GM12878 (cell line): ENCODE data around the gene HMHB1. TPM values are rescaled to one million over a fixed set of nuclear protein-coding genes. Genes with fewer than 3 reads are reported as not detected.

ENCODE experiments used
- ATAC-seq: fragments of 200-7000 bp; cut with Tn5 transposase; 3 replicates; pipeline ENCODE4 v1.9.1; 2020; ENCODE audit warnings: mild to moderate bottlenecking, moderate library complexity
- BruUV-seq: library from RNA; stranded (reverse); fragments of 400-500 nt; replicated peaks from 2 replicates; lab custom pipeline; 2021; lab: Mats Ljungman, UMichigan
- CTCF ChIA-PET: fragments of 300-600 bp; sonication (Branson Sonifier 250); formaldehyde crosslinking; extraction: SDS; loops from one replicate; lab custom pipeline; 2021; ENCODE audit warnings: inconsistent platforms; lab: Yijun Ruan, JAX
- POLR2A ChIA-PET: fragments of 350-600 bp; formaldehyde crosslinking; extraction: SDS; loops from one replicate; lab custom pipeline; 2021; ENCODE audit warnings: inconsistent platforms; lab: Charles Lee
- RAD21 ChIA-PET: fragments of 300-600 bp; sonication (Branson Sonifier 250); formaldehyde crosslinking; loops from one replicate; lab custom pipeline; 2023; ENCODE audit warnings: antibody characterized with exemption; ENCODE audit not compliant: unreplicated experiment; lab: Charles Lee
- SMC1A ChIA-PET: fragments of 300-600 bp; sonication (Branson Sonifier 250); formaldehyde crosslinking; loops from one replicate; lab custom pipeline; 2023; ENCODE audit not compliant: unreplicated experiment, uncharacterized antibody; lab: Charles Lee
- DNase-seq: peaks from one replicate; pipeline ENCODE4 v3.0.0-alpha.2; 2011; ENCODE audit warnings: low read depth, low spot score
- FAIRE-seq: peaks from 3 replicates; lab custom pipeline; 2011; peaks lifted over from hg19 to GRCh38; lab: Jason Lieb, UNC
- H2AFZ ChIP-seq: 2 replicates; pipeline ENCODE4 v1.6.0; 2011; ENCODE audit warnings: low read depth, low read length, control low read depth; ENCODE audit not compliant: control insufficient read depth
- H3K27ac ChIP-seq: 2 replicates; pipeline ENCODE4 v1.5.1; 2011; ENCODE audit warnings: control low read depth; ENCODE audit not compliant: control insufficient read depth, insufficient read depth
- H3K27me3 ChIP-seq, 2 experiments: replicated peaks in 1 of 2; 2 replicates each; pipeline versions ENCODE4 v1.6.0 to v1.6.1; 2011; ENCODE audit warnings: low read length in 1 of 2; ENCODE audit not compliant: control insufficient read depth in 2 of 2, insufficient read depth in 2 of 2
- H3K36me3 ChIP-seq, 2 experiments: 2 replicates each; pipeline ENCODE4 v1.5.1; 2011; ENCODE audit warnings: low read length in 1 of 2; ENCODE audit not compliant: control insufficient read depth in 2 of 2, insufficient read depth in 2 of 2
- H3K4me1 ChIP-seq: 2 replicates; pipeline ENCODE4 v1.6.1; 2011; ENCODE audit warnings: mild to moderate bottlenecking, low read length, moderate library complexity, mixed read lengths; ENCODE audit not compliant: control insufficient read depth, insufficient read depth
- H3K4me2 ChIP-seq: 2 replicates; pipeline ENCODE4 v1.6.0; 2011; ENCODE audit warnings: control low read depth; ENCODE audit not compliant: control insufficient read depth, insufficient read depth
- H3K4me3 ChIP-seq: fragments of 200-600 bp; sonication (generic); 2 replicates; pipeline ENCODE4 v1.5.1; 2016
- H3K79me2 ChIP-seq: 2 replicates; pipeline ENCODE4 v1.6.0; 2011; ENCODE audit warnings: low read length; ENCODE audit not compliant: control insufficient read depth, insufficient read depth
- H3K9ac ChIP-seq: 2 replicates; pipeline ENCODE4 v1.8.0; 2011; ENCODE audit warnings: low read length, control low read depth, mixed read lengths; ENCODE audit not compliant: control insufficient read depth, insufficient read depth
- H3K9me3 ChIP-seq: replicated peaks from 3 replicates; pipeline ENCODE4 v1.5.1; 2011; ENCODE audit warnings: mild to moderate bottlenecking, low read length; ENCODE audit not compliant: control insufficient read depth, insufficient read depth
- H4K20me1 ChIP-seq: 2 replicates; pipeline ENCODE4 v1.6.0; 2011; ENCODE audit not compliant: control insufficient read depth, insufficient read depth
- BCL3 ChIP-seq: IDR thresholded peaks from 2 replicates; pipeline ENCODE4 v1.6.1; 2011; ENCODE audit warnings: borderline replicate concordance, low read depth, mild to moderate bottlenecking, moderate library complexity, low read length; ENCODE audit not compliant: insufficient read depth, poor library complexity, severe bottlenecking
- CHD2 ChIP-seq: IDR thresholded peaks from 2 replicates; pipeline ENCODE4 v1.6.1; 2011; ENCODE audit warnings: low read depth, low read length, improper control_type of control experiment, borderline replicate concordance
- ESRRA ChIP-seq: IDR thresholded peaks from 2 replicates; pipeline ENCODE4 v1.6.1; 2012; ENCODE audit warnings: mild to moderate bottlenecking, low read length, improper control_type of control experiment
- GABPA ChIP-seq: IDR thresholded peaks from 2 replicates; pipeline ENCODE4 v1.6.1; 2014; ENCODE audit warnings: antibody characterized with exemption, low read depth, mild to moderate bottlenecking, inconsistent platforms
- IRF5 ChIP-seq: fragments of 450-650 bp; IDR thresholded peaks from 2 replicates; pipeline ENCODE4 v1.6.1; 2017; ENCODE audit warnings: borderline replicate concordance
- MXI1 ChIP-seq: fragments of 150-350 bp; IDR thresholded peaks from 2 replicates; pipeline ENCODE4 v1.6.1; 2011; ENCODE audit warnings: low read depth, mild to moderate bottlenecking, inconsistent platforms, low read length, improper control_type of control experiment
- PAX8 ChIP-seq: fragments of 450-650 bp; IDR thresholded peaks from 2 replicates; pipeline ENCODE4 v1.6.1; 2017; ENCODE audit warnings: mild to moderate bottlenecking, moderate library complexity
- POLR2A ChIP-seq: IDR thresholded peaks from 2 replicates; pipeline ENCODE4 v1.6.1; 2011; ENCODE audit warnings: low read depth, mild to moderate bottlenecking, low read length
- POU2F2 ChIP-seq: IDR thresholded peaks from 3 replicates; pipeline ENCODE4 v1.6.1; 2011; ENCODE audit warnings: low read depth, mild to moderate bottlenecking, low read length, borderline replicate concordance
- RELB ChIP-seq: fragments of 450-650 bp; IDR thresholded peaks from 2 replicates; pipeline ENCODE4 v1.6.1; 2017; ENCODE audit warnings: low read depth, mild to moderate bottlenecking, moderate library complexity
- SKIL ChIP-seq: fragments of 450-650 bp; IDR thresholded peaks from 2 replicates; pipeline ENCODE4 v1.6.1; 2017; ENCODE audit warnings: mild to moderate bottlenecking, low read depth, inconsistent platforms; ENCODE audit not compliant: poor library complexity, severe bottlenecking
- SP1 ChIP-seq: IDR thresholded peaks from one replicate; pipeline ENCODE4 v1.6.1; 2011; ENCODE audit warnings: low read depth, low read length
- STAT3 ChIP-seq: IDR thresholded peaks from 2 replicates; pipeline ENCODE4 v1.6.1; 2011; ENCODE audit warnings: low read depth, low read length, improper control_type of control experiment
- TARDBP ChIP-seq: IDR thresholded peaks from 2 replicates; pipeline ENCODE4 v1.6.1; 2016; ENCODE audit warnings: borderline replicate concordance
- TCF7 ChIP-seq: IDR thresholded peaks from 2 replicates; pipeline ENCODE4 v1.6.1; 2014; ENCODE audit warnings: antibody characterized with exemption, borderline replicate concordance
- USF1 ChIP-seq: IDR thresholded peaks from 2 replicates; pipeline ENCODE4 v1.6.1; 2011; ENCODE audit warnings: borderline replicate concordance, low read depth, mild to moderate bottlenecking, moderate library complexity, mixed read lengths, low read length; ENCODE audit not compliant: insufficient read depth; ENCODE audit errors: extremely low read length
- ZNF274 ChIP-seq: IDR thresholded peaks from one replicate; pipeline ENCODE4 v1.8.0; 2011; ENCODE audit not compliant: insufficient read length, insufficient read depth
- WGBS: methylation state at CpG from one replicate; pipeline ENCODE4 v1.1.6; 2016; ENCODE audit warnings: low lambda C conversion rate; ENCODE audit not compliant: insufficient replicate concordance, insufficient coverage; ENCODE audit errors: missing lambda C conversion rate; 5-methylcytosine and 5-hydroxymethylcytosine counted together
- in situ Hi-C: fragments of 300-500 bp; cut with MboI; formaldehyde crosslinking; loops from 9 replicates; pipeline ENCODE4 v1.14.3; 2018; ENCODE audit warnings: mixed read lengths
- intact Hi-C: fragments of 100-400 bp; cut with micrococcal nuclease; formaldehyde crosslinking; loops from one replicate; pipeline ENCODE4 v1.14.2; 2022; ENCODE audit not compliant: unreplicated experiment
- polyA plus RNA-seq, 11 experiments: library from polyadenylated mRNA; depleted of rRNA in 4 of 11; unstranded in 6 of 11; stranded (reverse) in 5 of 11; fragments of >200 nt; fragmentation: Nextera tagmentation in 4 of 11; fragmentation: Illumina TruSeq in 1 of 11; extraction: Ambion mirVana in 4 of 11; extraction: Trizol in 1 of 11; gene quantifications; 1 replicate in 1 of 11; 2 replicates in 10 of 11; pipeline versions ENCODE4 v1.2.1 to v1.2.3, GENCODE V29; 2011 to 2016; ENCODE audit warnings: inconsistent platforms in 2 of 11, missing spikeins in 2 of 11, low read depth in 1 of 11
- total RNA-seq, 4 experiments: library from RNA; depleted of rRNA in 3 of 4; stranded (reverse); fragments of >200 nt in 3 of 4; fragmentation: Illumina TruSeq in 1 of 4; extraction: Trizol in 1 of 4; gene quantifications; 2 replicates each; pipeline versions ENCODE4 v1.2.1 to v1.2.3, GENCODE V29; 2013 to 2021

The HMHB1 gene
- total and polyA plus RNA-seq, 10 of the 15 experiments (the other 5 are each of a cell fraction or from before 2014, with no cell fraction given): 0.45 to 20.3 (median 4.6) TPM

GRCh38 chr5:143807401-143807800, 4.6 kb upstream of the HMHB1 start:
- BruUV-seq: no TSS peak
- in situ Hi-C loops: no loop called here
- 27% methylated on average over 1 of the region's 1 CpG for WGBS

More at GRCh38 chr5:143807401-143807800, 4.6 kb upstream of the HMHB1 start:
- H3K4me2 ChIP-seq: no peak overlapping the region
- no peak overlapping the region for H2AFZ ChIP-seq
- H3K4me3 ChIP-seq: no peak overlapping the region
- ATAC-seq: no peak
- no peak for TF ChIP-seq POU2F2
- TF ChIP-seq SP1: no peak
- TF ChIP-seq ZNF274: no peak
- no peak for TF ChIP-seq POLR2A
- no peak for TF ChIP-seq SKIL
- no peak for TF ChIP-seq CHD2
- TF ChIP-seq TCF7: no peak
- TF ChIP-seq RELB: no peak
- no peak for TF ChIP-seq MXI1
- TF ChIP-seq STAT3: no peak
- TF ChIP-seq TARDBP: no peak
- TF ChIP-seq USF1: no peak
- TF ChIP-seq BCL3: no peak
- no peak for TF ChIP-seq GABPA
- no peak for TF ChIP-seq IRF5
- no peak for TF ChIP-seq PAX8
- no peak for TF ChIP-seq ESRRA
- H3K9me3 ChIP-seq: no peaks in the 10 kb centered on the region
- POLR2A ChIA-PET: no interaction called here
- RAD21 ChIA-PET: interaction anchor here (1.6 kb wide), 1 partner anchor 17 kb away, joined by 4 read pairs; no protein-coding TSS in a partner anchor
- SMC1A ChIA-PET: interaction anchor here (0.6 to 2.1 kb wide), 4 partner anchors 15 to 446 kb away, joined by 3 to 15 read pairs (median 4); no protein-coding TSS in a partner anchor
- H3K9ac ChIP-seq: no peak overlapping the region
- no peaks in the 10 kb centered on the region for H4K20me1 ChIP-seq
- H3K4me1 ChIP-seq: peaks cover 9% of the 10 kb centered on the region; the same call in 1 of the 2 replicates
- CTCF ChIA-PET: no interaction called here
- no peak overlapping the region for H3K27ac ChIP-seq
- FAIRE-seq: no peak
- intact Hi-C loops: loop anchor here (5.0 kb wide), 1 partner anchor 45 kb away; no protein-coding TSS in a partner anchor
- no peak for DNase-seq
- no peaks in the 10 kb centered on the region for H3K79me2 ChIP-seq
- no peaks in the 10 kb centered on the region for H3K27me3 ChIP-seq
- no peaks in the 10 kb centered on the region for H3K36me3 ChIP-seq
